HT-29 (cell line): ENCODE measurements around the gene COL11A1. TPM values are rescaled to one million over a fixed set of nuclear protein-coding genes. Genes with fewer than 3 reads are reported as not detected.
A peak's percentile ranks its signal among the peaks of the same experiment; 100 is the strongest.
"Not testable (repeated sequence)": the region's sequence is repeated elsewhere in the genome, so short reads cannot be mapped to it uniquely, and the experiment has no call there.

Experiments used
- DNase-seq: peaks from one replicate; pipeline ENCODE4 v3.0.0-alpha.2; 2015; ENCODE audit warnings: low spot score
- total RNA-seq: library from RNA; depleted of rRNA; stranded (reverse); fragments of >200 nt; shearing (Covaris generic); gene quantifications from 2 replicates; pipeline ENCODE4 v1.2.3, GENCODE V29; 2014

COL11A1 gene
- total RNA-seq, 1 experiment from 2014 or later: not detected

DNA sequence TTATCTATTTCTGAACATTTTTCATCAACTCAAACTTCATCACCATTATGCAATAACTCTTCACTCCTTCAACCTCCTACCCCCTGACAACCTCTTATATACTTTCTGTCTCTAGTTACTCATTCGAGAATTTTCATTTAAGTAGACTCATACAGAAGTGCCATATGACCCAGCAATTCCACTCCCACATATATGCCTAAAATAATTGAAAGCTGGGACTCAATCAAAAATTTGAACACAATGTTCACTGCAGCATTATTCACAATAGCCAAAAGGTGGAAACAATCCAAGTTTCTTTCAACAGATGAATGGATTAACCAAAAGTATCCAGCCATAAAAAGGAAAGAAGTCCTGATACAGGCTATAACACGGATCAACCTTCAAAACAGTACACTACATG lies 24.1 kb downstream of the COL11A1 start:
- DNase-seq: no peak

DNA sequence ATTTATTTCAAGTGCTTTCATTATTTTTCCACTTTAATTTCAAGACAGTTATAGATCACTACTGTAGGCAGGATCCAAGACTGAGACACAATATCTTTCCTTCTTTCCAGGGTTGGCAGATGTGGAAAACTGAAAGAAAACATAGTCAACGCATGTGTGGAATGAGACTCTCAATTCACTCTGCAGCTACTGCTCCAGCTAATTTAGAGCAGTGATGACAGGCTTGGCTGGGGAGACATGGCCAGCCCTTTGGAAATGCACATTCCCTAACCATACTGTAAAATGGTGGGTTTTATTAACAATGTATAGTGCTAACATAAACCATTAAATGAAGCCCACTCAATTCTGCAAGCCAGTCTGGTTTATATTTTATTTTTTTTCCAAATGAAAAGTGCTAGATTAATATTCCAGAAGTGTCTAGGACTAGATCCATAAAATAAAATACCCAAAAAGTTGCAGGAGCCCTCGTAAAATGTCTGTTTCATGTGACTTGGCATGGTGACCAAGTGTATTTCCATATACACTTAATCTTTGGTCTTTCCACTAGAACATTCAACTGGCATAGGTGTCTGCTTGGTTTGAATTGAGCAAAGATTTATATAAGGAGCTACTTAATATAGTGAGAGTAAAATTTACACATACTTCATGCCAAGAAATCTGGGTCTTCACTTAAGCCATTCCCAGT lies 32.9 kb downstream of the COL11A1 start:
- no peak for DNase-seq

DNA sequence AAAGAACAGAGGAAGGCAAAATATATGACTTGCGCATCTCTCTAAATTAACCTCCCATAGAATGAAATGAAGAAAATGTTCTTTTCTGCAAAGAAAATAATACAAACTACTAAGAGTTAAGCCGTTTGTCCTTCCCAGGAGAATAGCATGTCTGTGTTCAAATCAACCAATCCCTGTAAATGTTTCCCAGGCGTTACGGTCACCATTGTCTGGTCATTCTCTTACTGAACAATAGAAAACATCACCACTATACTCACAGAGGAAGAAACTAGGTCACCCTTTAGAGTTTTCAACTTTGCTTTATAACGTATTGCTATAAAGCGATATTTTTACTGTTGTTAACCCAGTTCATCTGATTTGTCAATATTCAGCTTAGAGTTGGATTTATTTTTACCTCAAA lies 34.1 kb downstream of the COL11A1 start:
- no peak for DNase-seq

DNA sequence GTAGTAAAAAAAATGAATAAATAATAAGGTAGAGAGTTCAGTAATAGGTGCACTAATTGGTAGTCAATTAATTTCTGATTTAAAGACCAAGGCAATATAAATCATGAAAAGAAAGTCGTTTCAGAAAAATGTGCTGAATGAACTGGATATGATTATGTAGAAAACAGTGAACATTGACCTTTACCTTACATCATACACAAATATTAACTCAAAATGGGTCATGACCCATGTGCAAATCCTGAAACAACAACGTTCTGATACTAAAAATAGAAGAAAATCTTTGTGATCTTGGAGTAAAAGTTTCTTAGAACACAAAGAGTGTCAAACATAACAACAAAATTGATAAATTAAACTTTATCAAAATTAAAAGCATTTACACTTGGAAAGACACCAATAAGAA lies 39.1 kb downstream of the COL11A1 start:
- DNase-seq: no peak

DNA sequence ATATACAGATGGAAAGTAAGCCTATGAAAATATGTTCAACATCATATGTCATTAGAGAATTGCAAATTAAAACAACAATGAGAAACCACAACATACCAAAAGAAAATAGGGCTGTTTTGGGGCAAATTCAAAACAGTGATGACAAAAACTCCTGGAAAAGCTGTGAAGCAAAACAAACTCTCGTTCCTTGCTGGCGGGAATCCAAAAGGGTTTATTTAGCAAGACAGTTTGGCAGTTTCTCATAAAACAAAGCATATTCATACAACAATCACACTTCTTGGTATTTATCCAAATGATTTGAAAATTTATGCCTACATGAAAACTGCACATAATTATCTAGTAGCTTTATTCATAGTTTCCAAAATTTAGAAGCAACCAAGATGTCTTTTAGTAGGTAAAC lies 44.4 kb downstream of the COL11A1 start:
- DNase-seq: no peak

DNA sequence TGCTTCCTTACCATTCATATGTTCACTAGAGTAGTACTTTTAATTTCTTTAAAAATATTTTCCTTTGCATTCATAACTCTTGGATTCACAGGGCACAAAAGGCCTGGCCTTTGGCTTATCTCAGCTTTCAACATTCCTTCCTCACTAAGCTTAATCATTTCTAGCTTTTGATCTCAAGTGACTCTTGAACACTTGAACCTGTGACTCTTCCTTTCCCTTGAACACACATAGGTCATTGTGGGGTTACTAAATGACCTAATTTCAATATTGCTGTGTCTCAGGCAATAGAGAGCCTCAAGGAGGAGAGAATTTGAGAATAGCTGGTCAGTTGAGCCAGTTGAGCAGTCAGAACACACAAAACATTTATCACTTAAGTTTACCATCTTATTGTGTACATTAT lies 49.9 kb downstream of the COL11A1 start:
- no peak for DNase-seq

DNA sequence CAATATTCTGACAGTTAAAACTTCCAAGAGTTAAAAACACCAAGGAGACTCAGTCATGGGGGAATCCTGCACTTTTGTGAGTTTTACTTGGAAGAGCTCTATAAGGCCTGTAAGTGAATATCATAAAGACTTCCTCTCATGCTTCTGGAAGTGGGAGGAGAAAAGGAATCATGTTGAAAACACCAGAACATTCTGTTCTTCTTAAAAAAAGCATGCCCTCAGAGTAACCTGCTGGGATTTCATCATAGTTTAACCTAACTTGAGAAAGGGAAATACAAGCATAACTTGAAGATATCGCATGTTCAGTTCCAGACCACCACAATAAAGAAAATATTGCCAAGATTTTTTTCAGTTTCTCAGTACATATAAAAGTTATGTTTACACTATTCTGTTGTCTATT lies 51.9 kb downstream of the COL11A1 start:
- DNase-seq: no peak

DNA sequence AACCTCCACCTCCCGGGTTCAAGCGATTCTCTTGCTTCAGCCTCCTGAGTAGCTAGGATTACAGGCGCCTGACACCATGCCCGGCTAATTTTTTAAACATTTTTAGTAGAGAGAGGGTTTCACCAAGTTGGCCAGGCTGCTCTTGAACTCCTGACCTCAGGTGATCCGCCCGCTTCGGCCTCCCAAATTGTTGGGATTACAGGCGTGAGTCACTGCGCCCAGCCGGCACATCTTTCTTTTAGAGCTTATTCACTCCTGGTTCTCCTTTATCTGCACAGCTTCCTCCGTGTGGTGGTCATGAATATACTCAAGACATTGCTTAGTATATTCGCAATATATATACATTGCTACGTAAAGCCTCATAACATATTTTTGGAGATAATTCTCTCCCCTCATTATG lies 80.2 kb downstream of the COL11A1 start:
- DNase-seq: not testable (repeated sequence)

DNA sequence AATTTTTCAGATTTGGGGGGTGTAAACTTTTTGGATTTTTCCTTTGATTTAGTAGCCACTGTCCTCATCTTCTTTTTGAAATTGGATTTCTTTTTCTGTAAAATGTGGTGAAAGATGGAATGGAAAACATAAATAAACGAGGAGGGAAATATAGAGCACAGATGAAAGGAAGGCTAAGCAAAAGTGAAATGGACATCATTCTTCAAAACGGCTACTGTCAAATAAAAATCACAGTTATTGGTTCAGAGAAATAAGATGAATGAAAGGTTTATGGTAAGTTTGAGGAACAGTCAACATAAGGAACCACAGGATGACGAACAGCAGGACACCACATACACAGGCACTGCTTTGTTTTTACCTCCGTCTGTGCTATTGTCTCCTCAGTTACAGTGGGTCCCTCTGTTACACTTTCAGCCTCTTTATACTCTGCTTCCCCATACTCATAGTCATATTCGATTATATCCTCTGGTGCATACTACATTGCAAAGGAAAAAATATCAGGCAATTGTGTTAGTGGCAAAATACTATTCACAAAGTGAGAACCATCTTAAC lies 82.4 kb downstream of the COL11A1 start:
- DNase-seq: no peak

DNA sequence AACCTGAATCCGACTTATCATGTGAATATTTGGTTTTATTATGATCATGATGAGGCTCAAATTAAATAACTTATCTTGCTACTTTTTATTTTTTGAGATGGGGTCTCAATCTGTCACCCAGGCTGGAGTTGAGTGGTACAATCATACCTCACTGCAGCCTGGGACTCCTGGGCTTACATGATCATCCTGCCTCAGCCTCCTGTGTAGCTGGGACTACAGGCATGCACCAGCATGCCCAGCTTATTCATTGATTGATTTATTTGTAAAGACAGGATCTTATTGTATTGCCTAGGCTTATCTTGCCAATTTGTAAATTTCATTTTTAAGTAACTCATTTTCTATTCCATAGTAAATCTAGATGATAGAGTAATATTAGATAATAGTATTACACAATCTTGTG lies 84.3 kb downstream of the COL11A1 start:
- no peak for DNase-seq

DNA sequence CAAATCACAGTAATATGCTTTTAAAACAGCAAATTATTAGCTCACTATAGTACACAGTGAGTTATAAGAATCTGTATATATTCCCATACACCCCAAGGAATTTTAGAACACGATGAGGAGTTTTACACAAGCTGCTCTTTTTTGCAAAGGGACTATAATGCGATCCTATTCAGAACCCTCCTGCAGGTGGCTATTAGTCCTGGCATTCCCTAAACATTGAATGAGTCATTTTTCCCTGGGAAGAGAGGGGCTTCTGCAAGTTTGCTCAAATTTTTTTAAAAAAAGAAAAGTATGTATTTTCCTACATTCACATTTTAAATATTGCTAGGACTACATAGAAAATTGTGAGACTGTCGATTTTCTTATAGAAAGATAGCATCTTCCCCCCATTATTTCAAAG lies 106.3 kb downstream of the COL11A1 start:
- no peak for DNase-seq

DNA sequence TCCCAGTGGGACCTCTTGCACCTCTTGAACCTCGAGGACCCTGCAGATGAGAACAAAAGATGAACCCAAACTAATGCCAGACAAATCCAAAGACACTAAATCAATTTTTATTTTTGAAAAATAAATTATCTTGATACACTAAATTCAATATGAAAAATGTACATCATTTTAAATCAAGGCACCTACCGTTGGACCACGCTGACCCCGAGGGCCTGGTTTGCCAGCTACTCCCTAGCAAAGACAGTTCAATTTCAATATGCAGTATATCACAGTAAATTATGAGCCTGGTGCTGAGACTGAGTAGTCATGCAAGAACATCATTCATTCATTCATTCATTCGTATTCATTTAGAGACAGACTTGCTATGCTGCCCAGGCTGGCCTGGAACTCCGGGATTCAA lies 129.4 kb downstream of the COL11A1 start:
- no peak for DNase-seq

DNA sequence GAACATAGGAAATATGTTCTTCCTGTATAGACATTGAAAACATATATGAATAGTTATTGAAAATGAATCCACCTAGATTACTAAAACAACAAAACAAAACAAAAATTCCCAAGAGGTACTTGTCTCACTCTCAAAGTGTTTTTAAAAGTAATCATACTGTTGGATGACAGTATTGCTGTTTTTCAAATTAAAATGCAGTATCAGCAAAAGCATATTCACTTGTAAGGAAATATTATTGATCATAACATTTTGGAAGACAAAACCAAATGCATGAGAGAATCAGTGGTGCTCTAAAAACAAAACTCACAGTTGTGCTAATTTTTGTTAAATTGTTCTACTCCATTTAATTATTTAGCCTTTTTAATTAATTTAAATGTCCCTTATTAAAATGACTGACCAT lies 131.0 kb downstream of the COL11A1 start:
- DNase-seq: no peak

DNA sequence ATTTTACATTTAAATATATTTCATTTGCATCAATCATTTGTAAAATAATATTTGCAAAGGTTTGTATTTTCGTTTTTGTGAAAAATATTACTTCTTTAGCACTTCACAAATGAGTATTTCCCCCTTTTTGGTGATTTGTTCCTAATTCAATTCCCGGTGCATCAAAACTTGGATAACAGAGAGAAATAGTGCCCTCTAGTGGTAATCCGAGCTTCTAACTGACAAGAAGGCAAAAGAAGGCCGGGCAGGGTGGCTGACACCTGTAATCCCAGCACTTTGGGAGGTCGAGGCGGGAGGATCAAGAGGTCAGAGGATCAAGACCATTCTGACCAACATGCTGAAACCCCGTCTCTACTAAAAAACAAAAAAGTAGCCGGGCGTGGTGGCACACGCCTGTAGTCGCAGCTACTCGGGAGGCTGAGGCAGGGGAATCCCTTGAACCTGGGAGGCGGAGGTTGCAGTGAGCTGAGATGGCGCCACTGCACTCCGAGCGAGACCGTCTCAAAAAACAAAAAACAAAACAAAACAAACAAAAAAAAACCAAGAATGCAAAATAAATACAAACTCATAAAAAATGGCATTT lies 137.7 kb downstream of the COL11A1 start:
- DNase-seq: peak; percentile 57

DNA sequence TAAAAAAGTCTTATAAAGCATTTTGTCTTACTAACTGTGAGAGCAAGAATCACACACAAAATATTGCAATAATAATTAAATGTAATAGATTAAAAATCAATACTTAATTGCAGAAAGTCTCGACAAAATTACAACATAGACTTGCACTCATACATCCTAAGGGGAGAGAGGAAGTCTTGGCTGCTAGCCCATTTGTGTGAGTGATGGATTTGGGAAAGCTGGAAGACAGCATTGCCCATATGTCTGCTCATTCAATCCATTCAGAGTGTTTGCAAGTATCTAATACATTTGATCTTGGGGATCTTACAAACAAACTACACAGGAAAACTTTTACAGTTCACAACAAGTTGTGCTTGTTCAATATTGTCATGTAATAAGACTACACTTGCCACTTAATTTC lies 140.5 kb downstream of the COL11A1 start:
- DNase-seq: no peak

DNA sequence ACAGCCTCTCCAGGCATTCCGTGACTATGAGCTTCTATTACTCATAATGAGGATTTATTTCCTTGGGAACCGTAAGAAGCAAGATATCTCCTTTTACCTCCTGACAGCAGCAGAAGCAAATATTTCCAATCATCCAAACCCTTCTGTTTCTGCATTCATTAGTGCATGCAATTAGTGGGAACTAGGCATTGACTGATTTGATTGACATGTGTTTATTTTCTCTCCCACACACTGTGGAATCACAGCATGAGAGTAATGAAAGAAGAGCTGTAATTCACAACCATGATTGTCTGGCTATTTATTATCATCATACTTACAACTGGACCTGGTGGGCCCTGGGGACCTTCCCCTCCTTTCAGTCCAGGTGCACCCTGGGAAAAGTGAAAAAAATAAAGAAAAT lies 146.8 kb downstream of the COL11A1 start:
- DNase-seq: no peak

DNA sequence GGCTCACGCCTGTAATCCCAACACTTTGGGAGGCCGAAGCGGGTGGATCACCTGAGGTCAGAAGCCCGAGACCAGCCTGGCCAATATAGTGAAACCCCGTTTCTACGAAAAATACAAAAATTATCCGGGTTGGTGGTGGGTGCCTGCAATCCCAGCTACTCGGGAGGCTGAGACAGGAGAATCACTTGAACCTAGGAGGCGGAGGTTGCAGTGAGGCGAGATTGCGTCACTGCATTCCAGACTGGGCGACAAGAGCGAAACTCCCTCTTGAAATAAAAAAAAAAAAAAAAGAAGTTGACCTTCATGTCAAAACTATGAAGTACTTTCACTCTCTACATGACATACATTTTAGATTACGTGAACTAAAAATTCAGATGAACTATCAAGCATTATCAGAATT lies 153.7 kb downstream of the COL11A1 start:
- no peak for DNase-seq

DNA sequence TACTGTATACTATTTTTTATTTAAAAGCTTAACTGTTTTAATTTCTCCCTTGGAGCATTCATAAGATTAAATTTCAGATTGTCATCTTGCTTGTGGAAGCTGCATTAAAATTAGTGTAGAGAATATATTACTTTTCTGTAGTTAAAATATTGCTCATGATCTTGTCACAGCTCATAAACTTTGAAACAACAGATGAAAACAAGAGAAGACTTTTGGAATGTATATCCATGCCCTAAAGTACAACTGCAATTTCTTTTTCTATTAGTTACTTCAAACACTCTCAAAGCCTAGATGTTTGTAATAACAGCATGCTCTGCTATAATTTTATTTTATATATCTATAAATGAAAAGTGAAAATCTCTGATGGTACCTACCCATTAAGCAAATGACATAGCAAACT lies 155.9 kb downstream of the COL11A1 start:
- DNase-seq: no peak

DNA sequence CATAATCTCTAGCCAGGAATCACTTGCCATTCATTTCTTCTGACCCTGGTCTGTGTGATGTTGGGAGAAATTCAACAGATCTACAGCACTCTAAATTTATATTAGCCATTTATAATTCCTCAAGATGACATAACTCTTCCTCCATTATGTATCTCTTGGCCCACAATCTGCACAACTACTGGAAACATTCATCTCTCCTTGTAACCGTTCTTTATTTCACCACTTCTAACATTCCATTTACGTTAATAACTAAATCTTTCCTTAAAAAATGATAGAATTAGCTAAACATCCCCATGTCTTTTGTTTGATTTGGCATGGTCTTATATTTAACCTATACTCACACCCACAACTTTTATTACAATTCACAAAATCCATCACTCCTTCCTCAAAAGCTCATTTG lies 166.0 kb downstream of the COL11A1 start:
- no peak for DNase-seq

DNA sequence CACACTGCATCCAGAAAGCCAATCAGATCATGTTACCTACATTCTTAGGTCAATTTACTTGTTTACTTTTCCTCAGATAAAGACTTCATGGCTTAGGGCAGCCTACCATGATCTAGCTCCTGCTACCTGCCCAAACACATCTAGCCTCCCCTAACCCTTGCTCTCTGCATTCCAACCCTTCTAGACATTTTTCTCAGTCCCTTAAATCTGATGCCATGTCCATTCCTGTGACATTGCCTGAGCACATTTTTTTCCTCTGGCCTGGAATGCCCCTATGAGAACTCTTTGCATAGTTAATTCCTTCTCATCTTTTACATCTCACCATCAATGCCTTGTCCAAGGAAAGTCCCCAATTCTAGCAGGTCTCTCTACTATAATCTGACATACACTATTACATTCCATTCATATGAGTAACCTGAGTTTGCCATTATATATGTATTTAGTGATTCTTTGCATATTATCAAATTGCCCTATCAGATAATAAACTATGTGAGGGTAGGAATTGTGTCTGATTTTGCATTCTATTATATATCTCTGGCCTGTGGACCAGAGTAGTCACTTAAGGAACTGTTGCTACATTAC lies 166.9 kb downstream of the COL11A1 start:
- DNase-seq: no peak

DNA sequence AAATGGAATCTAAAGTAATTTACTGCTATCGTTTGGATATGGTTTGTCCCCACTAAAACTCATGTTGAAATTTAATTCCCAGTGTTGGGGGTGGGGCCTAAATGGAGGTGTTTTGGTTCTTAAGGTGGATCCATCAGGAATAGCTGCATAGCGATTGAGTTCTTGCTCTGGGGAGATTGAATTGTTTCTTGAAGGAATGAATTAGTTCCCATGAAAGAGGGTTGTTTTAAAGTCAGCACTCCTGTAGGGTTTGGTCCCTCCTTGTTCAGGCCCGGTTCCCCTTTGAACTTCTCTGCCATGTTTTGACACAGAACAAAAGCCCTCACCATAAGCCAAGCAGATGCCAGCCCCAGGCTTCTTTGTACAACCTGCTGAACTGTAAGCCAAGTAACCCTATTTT lies 170.9 kb downstream of the COL11A1 start:
- DNase-seq: no peak

DNA sequence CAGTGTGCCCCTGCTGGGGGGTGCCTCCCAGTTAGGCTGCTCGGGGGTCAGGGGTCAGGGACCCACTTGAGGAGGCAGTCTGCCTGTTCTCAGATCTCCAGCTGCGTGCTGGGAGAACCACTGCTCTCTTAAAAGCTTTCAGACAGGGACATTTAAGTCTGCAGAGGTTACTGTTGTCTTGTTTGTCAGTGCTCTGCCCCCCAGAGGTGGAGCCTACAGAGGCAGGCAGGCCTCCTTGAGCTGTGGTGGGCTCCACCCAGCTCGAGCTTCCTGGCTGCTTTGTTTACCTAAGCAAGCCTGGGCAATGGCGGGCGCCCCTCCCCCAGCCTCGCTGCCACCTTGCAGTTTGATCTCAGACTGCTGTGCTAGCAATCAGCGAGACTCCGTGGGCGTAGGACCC lies 175.0 kb downstream of the COL11A1 start:
- not testable (repeated sequence) for DNase-seq

DNA sequence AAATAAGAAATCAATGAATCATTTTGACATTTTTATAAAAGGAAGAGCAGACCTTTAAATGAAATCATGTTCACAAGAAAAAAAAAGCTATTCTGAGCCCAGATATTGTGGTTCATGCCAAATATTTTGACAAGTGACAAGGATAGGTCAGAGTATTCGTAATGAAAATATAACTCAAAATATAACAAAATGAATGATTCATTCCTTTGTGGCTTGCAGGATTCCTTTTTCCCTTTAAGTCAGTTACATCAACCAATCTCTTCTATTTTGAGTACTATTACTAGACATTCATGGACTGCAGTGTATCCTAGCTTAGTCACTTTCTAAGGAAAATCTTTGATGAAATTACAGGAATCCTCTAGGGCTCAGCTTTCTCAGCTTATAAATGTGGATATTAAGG lies 188.7 kb downstream of the COL11A1 start:
- no peak for DNase-seq
